ENCODE data around the gene EWSR1. TPM values are rescaled to one million over a fixed set of nuclear protein-coding genes. Genes with fewer than 3 reads are reported as not detected.

The EWSR1 gene
- total and polyA plus RNA-seq, 8 donors: 125 to 352 (median 335) TPM

- Histone ChIP-seq H3K27ac (no peak overlapping the region), H3K36me3 (peaks cover 0 to 48% of the 10 kb centered on the region in 2 donors), H3K4me3 (no peak overlapping the region), H3K9me3 (no peaks in the 10 kb centered on the region), H3K27me3 (no peaks in the 10 kb centered on the region), H3K4me1 (no peaks in the 10 kb centered on the region)
- no peak for TF ChIP-seq CTCF (IDR thresholded peaks at IDR 0.05)
- intact Hi-C loops (cut with DNase I): no loop called here
- ATAC-seq: no peak
- peak in 1 of 4 donors; percentile 48 for DNase-seq
These were observed 57.8 kb downstream of the EWSR1 start for GRCh38 chr22:29325785-29326315.

GRCh38 chr22:29326481-29326880 lies 58.4 kb downstream of the EWSR1 start:
- DNase-seq: peak in 1 of 4 donors; percentile 53
- intact Hi-C loops (cut with DNase I): no loop called here
- ATAC-seq: no peak
- Histone ChIP-seq H3K4me3 (no peak overlapping the region), H3K9me3 (no peaks in the 10 kb centered on the region), H3K27ac (no peak overlapping the region), H3K27me3 (no peaks in the 10 kb centered on the region), H3K4me1 (no peaks in the 10 kb centered on the region), H3K36me3 (peaks cover 0 to 54% of the 10 kb centered on the region in 2 donors)
- no peak for TF ChIP-seq CTCF (IDR thresholded peaks at IDR 0.05)

- DNase-seq (peak in 1 of 4 donors; percentile 60), ATAC-seq (no peak)
- H3K4me1 ChIP-seq: no peaks in the 10 kb centered on the region
- no peak overlapping the region for H3K27ac ChIP-seq
- no peaks in the 10 kb centered on the region for H3K9me3 ChIP-seq
- no peak overlapping the region for H3K4me3 ChIP-seq
- no peaks in the 10 kb centered on the region for H3K27me3 ChIP-seq
- TF ChIP-seq CTCF (IDR thresholded peaks at IDR 0.05): no peak
- intact Hi-C loops (cut with DNase I): no loop called here
- H3K36me3 ChIP-seq: peaks cover 0 to 62% of the 10 kb centered on the region in 2 donors
These were observed 59.2 kb downstream of the EWSR1 start for GRCh38 chr22:29327089-29327764.

GRCh38 chr22:29328055-29328454 lies 60.0 kb downstream of the EWSR1 start:
- H3K27me3 ChIP-seq: no peaks in the 10 kb centered on the region
- TF ChIP-seq CTCF (IDR thresholded peaks at IDR 0.05): no peak
- peaks cover 0 to 70% of the 10 kb centered on the region in 2 donors for H3K36me3 ChIP-seq
- H3K4me1 ChIP-seq: no peaks in the 10 kb centered on the region
- H3K9me3 ChIP-seq: no peaks in the 10 kb centered on the region
- intact Hi-C loops (cut with DNase I): no loop called here
- ATAC-seq (no peak), DNase-seq (peak in 1 of 4 donors; percentile 54)
- no peak overlapping the region for H3K27ac ChIP-seq
- H3K4me3 ChIP-seq: no peak overlapping the region

- Histone ChIP-seq H3K27ac (no peak overlapping the region), H3K36me3 (peaks cover 0 to 78% of the 10 kb centered on the region in 2 donors), H3K4me3 (no peak overlapping the region), H3K9me3 (no peaks in the 10 kb centered on the region), H3K27me3 (no peaks in the 10 kb centered on the region), H3K4me1 (no peaks in the 10 kb centered on the region)
- no peak for ATAC-seq
- intact Hi-C loops (cut with DNase I): no loop called here
- DNase-seq: peak in 1 of 4 donors; percentile 61
- TF ChIP-seq CTCF (IDR thresholded peaks at IDR 0.05): no peak
These were observed 60.8 kb downstream of the EWSR1 start for GRCh38 chr22:29328566-29329500.
